Stimulated activated naive CD4-positive, alpha-beta T cell treated with Interleukin-2 at 50 U/mL for 16 hours (primary cell): Measurements from ENCODE around the gene PSTPIP2.
"Not testable (repeated sequence)": the region's sequence is repeated elsewhere in the genome, so short reads cannot be mapped to it uniquely, and the experiment has no call there.

Experiments
- DNase-seq: peaks from one replicate; lab custom pipeline; 2025; lab: John Stamatoyannopoulos, UW

PSTPIP2 gene

DNA sequence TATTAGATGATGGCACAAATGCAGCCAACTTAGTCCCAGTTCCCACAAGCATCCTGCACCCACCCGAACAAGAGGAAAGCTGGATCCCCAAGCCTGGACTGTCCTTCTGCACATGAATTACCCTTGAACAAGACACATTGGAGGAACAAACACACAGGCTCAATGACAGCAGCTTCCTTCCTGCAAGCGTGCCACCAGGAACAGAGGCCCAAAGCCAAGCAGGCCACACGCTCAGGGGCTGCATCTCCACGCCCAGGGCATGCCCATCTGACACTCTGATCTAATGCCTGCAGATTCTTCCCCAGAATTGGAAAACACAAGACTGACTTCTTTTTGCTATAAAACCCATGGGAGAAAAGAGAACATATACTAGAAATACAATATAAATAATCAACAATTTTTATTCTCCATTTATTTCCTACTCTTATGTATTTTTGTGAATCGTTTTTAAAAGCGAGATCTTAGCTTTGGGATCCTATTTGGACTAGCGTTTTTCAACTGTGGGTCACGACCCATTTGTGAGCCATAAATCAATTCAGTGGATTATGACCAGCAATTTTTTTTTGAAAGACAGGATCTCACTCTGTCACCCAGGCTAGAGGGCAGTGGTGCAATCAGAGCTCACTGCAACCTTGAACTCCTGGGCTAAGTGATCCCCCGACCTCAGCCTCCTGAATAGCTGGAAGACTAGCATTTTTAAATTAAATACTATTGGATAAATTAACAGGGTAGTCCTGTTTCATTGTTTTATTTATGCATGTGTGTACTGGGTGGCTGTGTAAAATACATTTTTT lies 34.4 kb downstream of the PSTPIP2 start:
- no peak for DNase-seq

DNA sequence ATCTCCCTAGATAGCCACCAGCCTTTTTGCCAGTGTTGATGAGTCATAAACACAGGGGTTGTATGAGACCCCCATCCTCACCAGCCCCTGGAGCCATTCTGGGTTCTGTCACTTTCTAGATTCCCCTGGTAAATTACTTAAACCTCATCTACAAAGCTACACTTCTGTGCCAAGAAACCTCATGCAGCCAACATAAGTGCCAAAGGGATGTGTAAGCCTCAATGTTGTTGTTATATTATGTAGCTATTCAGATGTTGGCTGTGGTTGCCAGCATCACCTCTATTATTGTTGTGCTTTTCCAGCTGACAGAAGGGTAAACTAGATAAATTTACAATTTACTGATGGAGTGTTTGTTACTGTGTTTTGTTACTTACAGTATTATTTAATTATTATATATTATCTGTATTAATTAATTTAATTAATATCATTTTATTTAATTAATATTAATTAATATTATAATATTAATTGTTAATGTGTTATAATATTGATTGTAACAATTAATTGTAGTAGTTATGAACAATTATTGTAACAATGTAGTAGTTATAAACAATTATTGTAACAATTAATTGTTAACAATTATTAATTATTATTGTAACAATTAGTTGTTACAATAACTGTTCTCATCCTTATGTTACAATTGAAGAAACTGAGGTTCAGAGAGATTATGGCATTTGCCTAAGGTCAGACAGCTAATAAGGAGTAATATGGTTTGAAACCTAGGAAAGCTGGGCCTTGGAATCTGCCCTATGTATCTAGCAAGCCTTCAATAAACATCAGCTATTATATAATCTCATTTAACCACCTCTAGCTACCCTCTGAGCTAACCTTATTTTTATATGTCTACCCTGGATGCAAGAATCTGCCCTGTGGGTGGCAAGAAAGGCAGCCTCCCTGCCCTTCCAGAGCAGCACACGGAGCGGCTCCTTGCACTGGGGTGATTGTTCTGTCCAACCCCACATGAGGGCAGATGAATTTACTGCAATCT lies 36.1 kb downstream of the PSTPIP2 start:
- no peak for DNase-seq

DNA sequence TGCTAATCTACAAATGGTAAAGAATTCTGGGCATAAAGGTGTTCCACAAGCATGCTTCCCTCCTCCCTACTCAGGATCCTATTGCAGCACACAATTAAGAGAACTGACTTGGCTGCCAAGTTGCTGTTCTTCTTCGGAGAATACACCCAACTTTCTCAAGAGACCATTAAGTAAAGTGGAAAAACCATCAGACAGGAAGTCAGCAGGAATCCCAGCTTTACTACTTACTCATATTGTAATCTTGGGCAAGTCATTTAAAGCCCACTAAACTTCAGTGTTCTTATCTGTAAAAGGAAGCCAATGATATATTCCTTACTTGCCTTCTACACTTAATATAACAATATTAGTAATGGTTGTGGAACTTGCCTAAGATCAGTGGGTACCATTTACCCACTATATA lies 37.8 kb downstream of the PSTPIP2 start:
- no peak for DNase-seq

DNA sequence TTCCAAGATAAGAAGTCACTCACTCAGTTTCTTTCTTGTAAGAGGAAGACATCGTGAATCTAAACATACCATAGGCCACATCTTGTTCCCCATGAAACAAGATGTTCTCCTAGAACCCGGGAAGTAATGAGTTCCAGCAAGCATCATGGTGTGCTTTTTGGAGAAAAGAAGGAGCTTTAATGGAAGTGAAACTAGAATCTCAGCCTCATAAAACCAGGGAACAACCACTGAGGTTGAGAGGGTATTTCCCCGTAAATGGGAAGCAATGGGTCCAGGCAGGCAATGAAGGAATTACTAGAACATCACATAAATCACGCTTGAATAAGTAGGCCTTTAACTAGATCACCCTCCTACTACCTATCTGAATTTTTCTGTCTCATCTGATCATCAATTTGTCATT lies 40.3 kb downstream of the PSTPIP2 start:
- no peak for DNase-seq

DNA sequence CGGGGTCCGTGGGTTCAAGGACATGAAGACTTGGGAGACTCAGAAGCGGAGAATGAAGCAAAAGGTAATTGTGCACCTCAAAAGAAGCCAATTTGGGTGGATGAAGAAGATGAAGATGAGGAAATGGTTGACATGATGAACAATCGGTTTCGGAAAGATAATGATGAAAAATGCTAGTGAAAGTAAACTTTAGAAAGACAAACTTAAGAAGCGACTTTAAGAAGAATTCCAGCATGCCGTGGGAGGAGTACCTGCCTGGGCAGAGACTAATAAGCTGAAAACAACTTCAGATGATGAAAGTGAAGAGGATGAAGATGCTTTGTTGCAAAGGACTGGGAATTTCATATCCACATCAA lies 43.5 kb downstream of the PSTPIP2 start:
- no peak for DNase-seq

DNA sequence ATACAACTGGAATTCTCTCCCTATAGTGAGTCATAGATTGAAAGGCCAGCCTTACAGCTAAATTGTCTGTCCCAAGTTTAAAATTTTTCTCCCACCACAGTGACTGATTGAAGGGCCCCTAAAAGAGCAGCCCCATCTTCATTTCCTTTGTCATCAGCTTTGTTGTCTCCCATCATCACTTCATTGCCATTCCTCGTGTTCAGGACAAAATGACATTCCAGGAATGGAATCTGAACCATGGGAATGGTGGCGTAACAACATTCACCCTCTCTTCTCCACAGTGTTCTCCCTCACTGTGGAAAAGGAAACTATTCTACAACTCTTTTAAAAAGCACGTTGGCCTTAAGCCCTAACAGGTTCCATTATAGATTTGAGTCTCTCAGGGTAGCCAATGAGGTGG lies 52.1 kb downstream of the PSTPIP2 start:
- DNase-seq: no peak

DNA sequence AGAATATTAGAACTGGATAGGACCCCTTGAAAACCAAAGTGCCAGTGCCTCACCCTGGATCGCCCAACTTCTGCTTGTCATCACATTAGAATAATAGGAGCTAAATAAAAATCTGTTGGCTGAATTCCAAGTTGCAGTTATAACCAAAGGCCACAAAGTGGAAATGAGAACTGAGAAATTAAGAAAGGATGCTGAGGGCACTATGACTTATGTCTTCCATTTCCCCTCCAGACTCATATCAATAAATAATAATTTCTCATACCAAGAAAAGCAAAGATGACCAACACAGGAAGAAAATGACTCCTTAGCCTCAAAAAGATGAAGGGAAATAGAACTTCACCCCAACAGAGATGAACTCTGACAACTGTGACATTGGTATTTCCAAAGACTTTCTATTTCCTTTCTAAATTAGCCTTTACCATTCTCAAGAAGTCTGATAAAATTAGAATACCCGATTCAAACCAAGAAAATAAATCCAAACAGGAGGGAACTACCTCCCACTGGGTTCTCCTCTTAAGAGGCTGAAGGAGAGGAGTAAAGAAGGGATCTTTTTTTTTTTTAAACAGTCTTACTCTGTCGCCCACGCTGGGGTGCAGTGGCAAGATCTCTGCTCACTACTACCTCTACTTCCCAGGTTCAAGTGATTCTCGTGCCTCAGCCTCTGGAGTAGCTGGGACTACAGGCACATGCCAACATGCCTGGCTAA lies 58.4 kb downstream of the PSTPIP2 start:
- DNase-seq: no peak

GRCh38 chr18:46010676-46011075 lies 61.4 kb downstream of the PSTPIP2 start:
- no peak for DNase-seq

GRCh38 chr18:46010050-46010449 lies 62.0 kb downstream of the PSTPIP2 start:
- no peak for DNase-seq

DNA sequence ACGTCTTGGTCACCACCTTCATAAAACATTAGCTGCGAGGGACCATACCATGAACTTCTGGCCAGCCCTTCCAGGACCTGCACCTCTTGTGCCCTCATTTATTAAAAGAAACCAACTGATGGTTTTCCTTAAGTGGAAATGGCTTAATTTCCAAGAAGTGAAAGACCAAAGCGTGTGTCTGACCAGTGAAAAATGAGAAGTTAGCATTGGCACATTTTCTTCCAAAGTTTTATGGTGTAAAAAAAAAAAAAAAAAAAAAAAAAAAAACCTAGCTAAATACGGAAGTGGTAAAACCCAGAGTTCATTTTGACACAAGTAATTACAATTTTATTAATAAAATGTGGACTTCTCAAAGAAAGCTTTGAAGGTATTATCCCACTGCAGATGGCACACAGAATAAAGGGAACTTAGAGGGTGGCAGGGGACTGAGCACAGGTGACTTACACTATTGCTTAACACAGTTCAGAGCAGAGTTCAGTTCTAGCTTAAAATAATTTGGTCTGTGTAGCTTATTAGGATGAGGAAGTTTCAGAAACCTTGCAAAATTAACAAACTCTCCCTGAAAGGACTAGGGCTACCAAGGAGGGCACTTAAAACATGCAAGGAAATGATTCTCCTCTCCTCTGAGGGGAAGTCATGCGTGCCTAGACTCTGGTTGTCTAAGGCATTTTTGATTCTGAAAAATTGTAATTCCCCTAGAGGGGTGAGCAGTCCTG lies 62.8 kb downstream of the PSTPIP2 start:
- no peak for DNase-seq

- no peak for DNase-seq
Measured at GRCh38 chr18:46008531-46008930, 63.5 kb downstream of the PSTPIP2 start.

- no peak for DNase-seq
Measured at GRCh38 chr18:46007165-46007564, 64.9 kb downstream of the PSTPIP2 start.

GRCh38 chr18:46002934-46003333 lies 69.1 kb downstream of the PSTPIP2 start:
- no peak for DNase-seq

DNA sequence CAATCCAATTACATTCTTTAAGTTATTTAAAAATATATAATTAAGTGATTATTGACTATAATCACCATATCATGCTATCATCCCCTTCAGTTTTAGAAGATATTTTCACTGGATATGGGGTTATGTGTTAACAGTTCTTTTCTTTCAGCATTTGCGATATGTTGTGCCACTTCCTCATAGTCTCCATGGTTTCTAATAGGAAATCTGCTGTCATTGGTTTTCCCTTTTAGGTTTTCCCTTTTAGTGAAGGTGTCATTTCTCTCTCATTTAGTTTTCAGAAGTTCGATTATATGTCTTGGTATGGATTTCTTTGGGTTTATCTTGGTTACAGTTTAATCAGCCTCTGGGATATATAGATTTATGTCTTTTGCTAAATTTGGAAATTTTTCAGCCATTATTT lies 70.2 kb downstream of the PSTPIP2 start:
- no peak for DNase-seq

DNA sequence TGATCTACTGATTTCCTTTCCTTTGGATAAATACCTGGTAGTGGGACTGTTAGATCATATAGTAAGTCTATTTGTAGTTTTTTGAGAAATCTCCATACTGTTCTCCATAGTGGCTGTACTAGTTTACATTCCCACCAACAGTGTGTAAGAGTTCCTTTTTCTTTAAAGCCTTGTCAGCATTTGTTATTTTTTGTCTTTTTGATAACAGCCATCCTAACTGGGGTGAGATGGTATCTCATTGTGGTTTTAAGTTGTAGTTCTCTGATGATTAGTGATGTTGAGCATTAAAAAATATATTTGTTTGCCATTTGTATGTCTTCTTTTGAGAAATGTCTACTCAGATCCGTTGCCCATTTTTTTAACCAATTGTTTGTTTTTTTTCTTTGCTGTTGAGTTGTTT lies 71.0 kb downstream of the PSTPIP2 start:
- DNase-seq: no peak

GRCh38 chr18:45999536-45999935 lies 72.5 kb downstream of the PSTPIP2 start:
- no peak for DNase-seq

DNA sequence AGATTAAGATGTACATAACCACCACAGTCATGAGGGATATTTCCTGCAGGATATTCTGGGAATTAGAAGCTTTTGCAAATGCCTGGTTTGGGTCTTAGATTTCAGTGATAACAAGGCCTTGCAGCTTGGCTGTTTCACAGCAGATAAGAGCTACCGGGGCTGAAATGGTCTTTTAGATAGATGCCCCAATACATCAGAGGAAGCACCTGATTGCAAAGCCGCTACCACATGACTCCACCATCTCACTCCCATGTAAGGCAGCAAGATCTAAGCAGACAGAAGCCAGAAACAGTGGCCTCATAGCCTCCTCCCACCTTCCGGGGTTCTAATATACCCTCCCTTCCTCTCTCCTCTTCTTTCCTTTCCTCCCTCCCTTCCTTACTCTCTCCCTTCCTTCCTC lies 73.8 kb downstream of the PSTPIP2 start:
- no peak for DNase-seq

DNA sequence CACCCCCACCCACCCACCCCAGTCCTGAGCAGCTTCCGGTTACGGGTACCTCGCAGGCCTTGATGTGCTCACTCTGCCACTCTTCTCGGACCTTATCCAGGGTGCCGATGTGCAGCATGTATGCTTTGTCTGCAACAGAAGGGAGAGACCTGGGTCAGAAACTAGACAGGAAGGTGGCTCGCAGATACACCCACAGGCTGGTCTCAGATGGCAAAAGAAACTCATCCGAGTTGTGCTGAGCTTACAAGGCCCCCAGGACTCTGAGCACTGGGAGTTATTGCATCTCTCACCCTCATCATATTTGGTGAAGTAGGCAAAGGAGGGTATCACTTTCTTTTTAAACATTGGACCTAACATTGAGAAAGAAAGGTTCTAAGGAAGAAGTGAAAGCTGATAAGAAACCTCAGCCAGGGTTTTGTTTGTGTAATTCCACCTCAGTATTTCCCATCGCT lies 74.3 kb downstream of the PSTPIP2 start:
- no peak for DNase-seq

DNA sequence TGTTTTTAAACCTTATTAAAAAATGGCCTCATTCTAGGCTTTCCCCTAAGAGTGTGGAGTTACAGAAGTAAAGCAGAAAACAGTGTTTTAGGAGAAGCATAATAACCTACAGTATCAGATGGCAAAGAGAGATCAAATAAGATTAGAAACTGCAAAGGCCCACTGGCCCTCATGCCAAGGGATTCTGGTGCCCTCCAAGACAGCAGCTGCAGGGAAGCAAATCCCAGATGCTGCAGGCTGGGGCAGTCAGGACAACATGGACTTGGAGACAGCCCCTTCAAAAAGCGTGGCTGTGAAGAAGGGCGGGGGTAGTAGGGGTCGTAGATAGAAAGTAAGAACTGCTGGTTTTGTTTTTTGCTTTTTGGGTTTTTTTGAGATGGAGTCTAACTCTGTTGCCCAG lies 76.6 kb downstream of the PSTPIP2 start:
- DNase-seq: no peak

DNA sequence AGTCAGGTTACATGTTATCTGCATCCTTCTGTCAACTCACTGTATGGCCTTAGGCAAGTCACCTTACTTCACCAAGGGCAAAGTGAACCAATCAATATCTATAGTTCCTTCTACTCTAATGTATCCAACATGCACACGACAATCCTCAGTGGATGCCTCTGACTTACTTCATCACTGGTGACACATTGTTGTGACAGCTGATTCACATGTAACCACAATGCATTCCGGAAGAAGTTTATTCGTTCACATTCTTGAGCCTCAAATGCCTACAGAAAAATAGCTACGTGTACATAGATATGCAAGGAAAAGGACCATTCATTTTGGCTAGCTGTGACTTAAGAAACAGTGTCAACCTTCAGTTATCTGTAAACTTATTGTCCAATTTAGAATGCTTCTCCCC lies 78.6 kb downstream of the PSTPIP2 start:
- no peak for DNase-seq

- not testable (repeated sequence) for DNase-seq
Measured at GRCh38 chr18:45992527-45992926, 79.5 kb downstream of the PSTPIP2 start.

- DNase-seq: no peak
Measured at GRCh38 chr18:45991788-45992187, 80.3 kb downstream of the PSTPIP2 start.
